C4-2B (cell line): ENCODE results near the gene FAM110A.

ENCODE experiments used
- H3K27ac ChIP-seq: fragments of 450-650 bp; 2 replicates; pipeline ENCODE4 v1.5.1; 2017
- ZFX ChIP-seq: fragments of 450-650 bp; IDR thresholded peaks from 2 replicates; pipeline ENCODE4 v1.6.1; 2017
- TF ChIP-seq, protein P1 (sequence below): fragments of 450-650 bp; conservative IDR thresholded peaks from 2 replicates; pipeline ENCODE4 v1.5.1; 2017; ENCODE audit warnings: mild to moderate bottlenecking

Gene FAM110A

DNA sequence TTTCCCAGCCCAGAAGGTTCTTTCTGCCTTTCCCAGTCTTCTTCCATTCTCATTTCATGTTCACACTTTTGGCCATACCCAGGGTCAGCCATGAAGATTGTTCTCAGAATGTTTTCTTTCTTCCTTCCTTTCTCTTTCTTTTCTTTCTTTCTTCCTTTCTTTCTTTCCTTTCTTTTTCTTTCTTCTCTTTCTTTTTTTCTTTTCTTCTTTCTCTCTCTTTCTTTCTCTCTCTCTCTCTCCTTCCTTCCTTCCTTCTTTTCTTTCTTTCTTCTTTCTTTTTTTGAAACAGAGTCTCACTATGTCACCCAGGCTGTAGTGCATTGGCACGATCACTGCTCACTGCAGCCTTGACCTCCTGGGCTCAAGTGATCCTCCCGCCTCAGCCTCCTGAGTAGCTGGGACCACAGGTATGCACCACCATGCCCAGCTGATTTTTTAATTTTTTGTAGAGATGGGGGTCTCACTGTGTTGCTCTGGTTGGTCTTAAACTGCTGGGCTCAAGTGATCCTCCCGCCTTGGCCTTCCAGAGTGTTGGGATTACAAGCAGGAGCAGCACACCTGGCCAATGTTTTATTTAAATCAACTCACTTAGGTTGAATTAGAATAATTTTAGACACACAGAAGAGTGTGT lies 13.1 kb upstream of the FAM110A start:
- H3K27ac ChIP-seq, result no peak overlapping the region
- no peak for TF ChIP-seq ZFX
- TF ChIP-seq, protein P1, sequence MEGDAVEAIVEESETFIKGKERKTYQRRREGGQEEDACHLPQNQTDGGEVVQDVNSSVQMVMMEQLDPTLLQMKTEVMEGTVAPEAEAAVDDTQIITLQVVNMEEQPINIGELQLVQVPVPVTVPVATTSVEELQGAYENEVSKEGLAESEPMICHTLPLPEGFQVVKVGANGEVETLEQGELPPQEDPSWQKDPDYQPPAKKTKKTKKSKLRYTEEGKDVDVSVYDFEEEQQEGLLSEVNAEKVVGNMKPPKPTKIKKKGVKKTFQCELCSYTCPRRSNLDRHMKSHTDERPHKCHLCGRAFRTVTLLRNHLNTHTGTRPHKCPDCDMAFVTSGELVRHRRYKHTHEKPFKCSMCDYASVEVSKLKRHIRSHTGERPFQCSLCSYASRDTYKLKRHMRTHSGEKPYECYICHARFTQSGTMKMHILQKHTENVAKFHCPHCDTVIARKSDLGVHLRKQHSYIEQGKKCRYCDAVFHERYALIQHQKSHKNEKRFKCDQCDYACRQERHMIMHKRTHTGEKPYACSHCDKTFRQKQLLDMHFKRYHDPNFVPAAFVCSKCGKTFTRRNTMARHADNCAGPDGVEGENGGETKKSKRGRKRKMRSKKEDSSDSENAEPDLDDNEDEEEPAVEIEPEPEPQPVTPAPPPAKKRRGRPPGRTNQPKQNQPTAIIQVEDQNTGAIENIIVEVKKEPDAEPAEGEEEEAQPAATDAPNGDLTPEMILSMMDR, result no peak

DNA sequence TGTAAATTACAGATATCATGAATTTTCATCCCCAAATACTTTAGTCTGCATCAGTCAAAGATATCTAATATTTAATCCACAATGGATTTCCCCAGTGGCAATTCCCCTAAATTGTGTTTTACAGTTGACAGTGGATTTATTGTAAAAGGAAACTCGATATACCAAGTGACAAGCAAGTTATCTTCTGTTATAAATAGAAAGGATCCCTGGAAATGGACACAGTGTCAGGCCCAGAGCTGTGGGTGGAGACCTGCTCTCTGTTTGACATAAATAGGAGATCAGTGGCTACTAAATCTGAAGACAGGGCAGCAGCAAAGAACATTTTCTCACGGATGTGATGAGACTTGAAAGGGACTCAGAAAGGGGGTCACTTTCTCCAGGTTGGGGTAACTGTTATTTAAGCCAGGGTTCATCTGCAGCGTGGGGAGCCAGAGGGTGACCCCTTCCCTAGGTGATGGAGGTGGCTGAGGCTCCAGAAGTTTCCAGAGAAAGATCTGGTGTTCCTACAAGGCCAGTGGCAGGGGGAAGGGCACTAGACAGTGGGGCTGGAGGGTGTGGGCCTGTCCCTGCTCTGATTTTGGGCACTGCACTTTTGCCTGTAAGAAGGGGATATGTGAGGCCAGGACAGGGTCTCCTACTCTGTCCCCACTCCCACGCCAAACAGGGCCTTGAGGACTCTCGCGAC lies 12.3 kb upstream of the FAM110A start:
- H3K27ac ChIP-seq, result no peak overlapping the region
- TF ChIP-seq ZFX, result no peak
- TF ChIP-seq, protein P1, result no peak

DNA sequence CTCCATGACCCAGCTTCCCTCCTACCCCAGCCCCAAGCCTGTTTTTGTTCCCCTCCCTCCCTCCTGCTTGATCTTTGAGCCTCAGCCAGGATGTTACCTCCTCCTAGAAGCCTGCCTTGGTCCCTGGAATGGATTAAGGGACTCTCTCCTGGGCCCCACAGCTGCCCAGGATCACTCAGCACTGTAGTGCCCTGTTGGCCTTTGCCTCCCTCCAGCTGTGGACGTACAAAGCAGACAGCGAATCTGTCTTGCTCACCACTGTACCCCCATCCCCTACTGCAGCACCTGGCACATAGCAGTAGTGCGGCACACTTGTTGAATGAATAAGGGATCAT lies 11.8 kb upstream of the FAM110A start:
- H3K27ac ChIP-seq, result no peak overlapping the region
- no peak for TF ChIP-seq ZFX
- TF ChIP-seq, protein P1, result no peak

DNA sequence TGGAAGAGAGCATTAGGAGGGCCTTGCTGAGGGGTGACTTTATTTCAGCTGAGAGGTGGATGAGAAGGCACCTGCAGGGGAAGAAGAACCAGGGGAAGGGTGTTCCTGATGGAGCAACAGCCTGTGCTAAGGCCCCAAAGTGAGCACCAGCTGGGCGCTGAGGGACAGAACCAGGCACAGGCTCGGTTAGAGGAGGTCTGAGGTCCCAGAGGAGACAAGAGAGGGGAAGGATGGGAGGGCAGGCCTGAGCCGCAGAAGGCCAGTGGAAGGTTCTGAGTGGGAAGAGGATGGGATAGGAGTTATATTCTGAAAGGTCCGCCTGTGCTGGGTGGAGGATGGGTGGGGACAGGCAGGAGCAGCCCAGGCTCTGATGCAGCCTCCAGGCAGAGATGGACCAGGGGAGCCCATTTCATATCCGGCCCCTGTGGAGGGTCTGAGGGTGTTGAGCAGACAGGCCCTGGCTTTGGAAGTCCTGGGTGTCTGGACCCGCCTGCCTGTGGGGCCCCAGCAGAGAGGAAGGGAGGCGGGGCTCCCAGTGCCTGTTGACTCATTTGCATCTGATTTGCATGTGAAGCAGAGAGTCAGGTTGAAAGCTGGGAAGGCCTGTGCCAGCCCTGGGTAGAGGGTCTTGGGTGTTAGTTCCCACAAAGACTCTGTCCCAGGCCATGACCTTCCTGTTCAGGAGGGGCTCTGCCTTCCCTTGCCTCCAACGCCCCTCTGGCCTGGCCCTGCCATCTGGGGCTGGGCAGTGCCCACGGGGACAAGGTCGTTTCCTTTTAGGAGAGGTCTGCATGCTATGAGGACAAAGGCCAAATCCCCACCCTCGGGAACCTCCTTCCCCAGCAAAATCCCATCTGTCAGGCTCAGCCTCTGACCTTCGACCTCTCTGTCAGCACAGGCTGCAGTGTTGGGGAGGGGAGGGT lies 10.6 kb upstream of the FAM110A start:
- TF ChIP-seq, protein P1, result no peak
- no peak for TF ChIP-seq ZFX
- no peak overlapping the region for H3K27ac ChIP-seq

DNA sequence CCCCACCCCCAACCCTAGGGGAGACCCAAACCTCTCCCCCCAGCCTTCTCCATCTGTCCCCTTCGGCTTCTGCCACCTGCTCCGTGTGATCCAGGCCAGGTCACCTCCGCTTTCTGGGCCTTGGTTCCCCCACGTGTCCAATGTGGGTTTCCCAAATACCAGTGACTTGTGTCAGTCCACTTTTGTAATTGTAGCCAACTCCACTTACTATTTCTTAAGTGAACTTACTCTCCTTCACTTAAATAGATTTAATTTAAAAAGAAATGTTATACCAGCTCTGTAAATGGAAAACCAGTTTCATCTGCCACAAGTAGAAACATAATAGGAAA lies 10.0 kb upstream of the FAM110A start:
- no peak overlapping the region for H3K27ac ChIP-seq
- TF ChIP-seq, protein P1, result no peak
- TF ChIP-seq ZFX, result no peak

DNA sequence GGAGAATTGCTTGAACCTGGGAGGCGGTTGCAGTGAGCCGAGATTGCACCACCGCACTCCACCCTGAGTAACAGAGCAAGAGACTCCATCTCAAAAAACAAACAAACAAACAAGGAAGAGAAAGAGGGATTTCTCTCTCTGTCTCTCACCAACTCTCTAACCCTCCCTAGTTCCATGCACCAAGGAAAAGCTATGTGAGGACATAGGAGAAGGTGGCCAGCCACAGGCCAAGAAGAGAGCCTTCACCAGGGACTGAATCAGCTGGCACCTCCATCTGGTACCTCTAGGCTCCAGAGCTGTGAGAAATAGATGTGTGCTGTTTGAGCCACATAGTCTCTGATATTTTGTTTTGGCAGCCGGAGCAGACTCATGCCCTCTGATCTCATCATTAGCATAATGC lies 9.0 kb upstream of the FAM110A start:
- TF ChIP-seq ZFX, result no peak
- TF ChIP-seq, protein P1, result no peak
- no peak overlapping the region for H3K27ac ChIP-seq

DNA sequence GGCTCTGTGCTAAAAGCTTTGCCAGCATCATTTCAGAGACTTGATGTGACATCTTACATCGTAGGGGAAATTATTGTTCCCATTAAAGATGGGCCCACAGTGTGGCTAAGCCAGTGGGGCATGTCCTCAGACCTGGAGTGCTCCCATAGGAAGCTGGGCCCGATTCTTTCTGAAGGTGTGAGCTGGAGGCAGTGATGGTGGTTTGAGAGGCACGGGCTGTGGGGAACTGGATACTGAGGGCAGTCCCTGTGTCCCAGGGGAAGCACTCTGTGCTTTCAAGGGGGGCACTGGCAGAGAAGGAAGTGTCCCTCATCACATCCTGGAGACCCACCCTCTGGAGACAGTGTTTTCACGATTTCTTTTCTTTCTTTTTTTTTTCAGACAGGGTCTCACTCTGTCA lies 8.6 kb upstream of the FAM110A start:
- H3K27ac ChIP-seq, result no peak overlapping the region

More for the DNA sequence above, 8.6 kb upstream of the FAM110A start:
- no peak for TF ChIP-seq ZFX
- TF ChIP-seq, protein P1, result no peak
